Kasumi-1 (cell line): Measurements from ENCODE around the gene HDC.

Source experiments
- DNase-seq, 2 experiments: peaks; one replicate each; lab custom pipeline; 2025; lab: John Stamatoyannopoulos, UW

HDC gene

DNA sequence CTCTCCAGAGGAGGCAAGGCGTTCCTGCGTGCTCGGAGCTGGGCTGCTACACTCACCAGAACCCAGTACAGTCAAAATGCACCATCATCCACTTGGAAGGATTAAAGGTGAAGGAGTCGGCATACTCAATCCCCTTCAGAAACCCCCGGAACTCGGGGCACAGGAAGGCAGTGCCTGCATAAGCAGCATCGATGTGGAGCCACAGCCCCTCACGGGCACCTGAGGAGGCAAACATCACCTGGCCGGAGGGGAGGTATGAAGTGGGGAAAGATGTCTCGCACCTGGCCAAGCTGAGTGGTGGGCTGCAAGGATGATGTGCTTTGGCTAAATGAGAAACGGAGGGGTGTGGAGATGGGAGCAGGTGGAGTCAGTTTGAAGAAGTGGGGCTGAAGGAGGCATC lies 13.0 kb downstream of the HDC start:
- DNase-seq = no peak

- no peak for DNase-seq
These were observed 13.8 kb downstream of the HDC start for GRCh38 chr15:50251638-50252182.

DNA sequence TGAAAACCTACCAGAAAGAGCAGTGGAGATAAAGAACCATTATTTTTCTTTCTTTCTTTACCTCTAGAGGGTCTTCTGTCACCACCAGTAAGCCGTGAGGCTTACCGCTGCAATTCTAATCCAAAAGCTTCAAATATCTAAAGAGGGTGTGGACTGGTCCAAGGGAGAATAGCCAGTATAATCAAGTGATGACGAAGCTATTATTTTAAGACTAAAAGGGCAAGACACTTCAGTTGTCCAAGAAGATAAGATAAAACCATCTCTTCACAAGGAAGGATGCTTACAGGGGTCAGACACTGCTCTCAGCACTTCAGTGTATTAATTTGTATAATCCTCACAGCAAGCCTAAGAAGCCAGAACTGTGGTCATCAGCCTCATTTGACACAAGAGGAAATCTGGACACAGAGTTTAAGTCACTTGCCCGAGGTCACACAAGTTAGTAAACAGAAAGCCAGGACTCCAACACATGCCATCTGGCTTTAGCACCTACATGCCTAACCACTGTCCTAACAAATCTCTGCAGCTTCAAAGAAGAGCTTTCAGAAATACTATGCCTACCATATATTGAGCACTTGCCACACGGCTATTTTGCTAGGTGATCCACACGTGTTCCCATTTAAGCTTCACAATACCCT lies 14.6 kb downstream of the HDC start:
- no peak for DNase-seq

DNA sequence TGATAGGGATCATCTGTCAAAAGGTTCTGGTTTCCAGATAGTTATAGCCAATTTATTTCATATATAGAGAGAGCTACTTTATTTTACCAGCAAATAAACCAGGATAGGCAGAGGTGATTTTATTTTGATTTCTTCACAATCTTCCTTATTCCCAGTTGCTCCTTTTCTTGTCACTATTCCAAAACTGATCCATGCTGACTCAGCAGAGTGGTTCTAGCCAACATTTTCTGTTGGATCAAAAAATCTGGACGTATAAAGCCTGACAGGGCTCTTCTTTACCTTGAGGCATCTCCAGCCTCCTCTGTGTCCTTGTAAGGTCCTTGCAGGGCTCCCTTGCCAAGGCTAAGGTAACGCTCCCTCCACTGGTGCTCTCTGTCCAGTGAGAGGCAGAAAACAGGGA lies 15.8 kb downstream of the HDC start:
- DNase-seq = no peak

GRCh38 chr15:50248994-50249582 lies 16.4 kb downstream of the HDC start:
- no peak for DNase-seq

DNA sequence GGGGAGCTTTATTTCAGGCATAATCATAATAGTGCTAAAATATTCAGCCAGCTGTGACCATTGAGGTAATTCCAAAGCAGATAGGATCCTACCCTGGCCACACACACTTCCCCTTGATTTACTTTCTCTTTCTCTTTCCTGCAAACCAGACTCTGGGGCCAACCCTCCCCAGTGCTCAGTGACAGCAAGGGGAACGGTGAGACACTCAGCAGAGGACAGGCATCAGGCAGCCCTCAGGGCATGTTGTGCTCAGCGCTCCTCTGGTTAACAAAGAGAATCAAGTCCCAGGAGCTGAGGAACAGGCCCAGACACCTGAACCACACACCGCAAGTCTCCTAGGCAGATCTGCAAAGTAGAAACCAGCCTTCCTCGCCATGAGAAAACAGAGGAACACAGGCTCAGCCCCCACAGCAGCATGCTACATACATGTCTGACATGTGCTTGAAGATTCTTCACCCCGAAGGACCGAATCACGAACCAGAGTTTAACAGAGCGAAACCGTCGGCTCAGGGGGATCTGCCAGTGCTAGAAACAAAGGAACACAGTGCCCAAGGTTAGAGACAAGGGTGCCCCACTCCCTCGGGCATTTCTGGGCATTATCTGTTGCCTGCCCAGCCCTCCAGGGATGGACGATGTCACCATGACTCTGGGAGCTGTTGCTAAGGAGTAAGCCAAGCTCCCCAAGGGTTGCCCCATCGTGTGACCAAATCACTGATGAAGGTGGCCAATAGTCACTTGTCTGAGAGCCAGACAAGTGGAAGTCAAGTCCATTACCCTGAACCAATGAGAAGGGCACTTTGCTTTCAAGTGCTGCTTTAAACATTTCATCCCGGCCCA lies 17.5 kb downstream of the HDC start:
- peak; percentile 62 to 71 for DNase-seq

GRCh38 chr15:50246631-50247030 lies 18.9 kb downstream of the HDC start:
- DNase-seq = no peak

GRCh38 chr15:50244959-50245624 lies 20.4 kb downstream of the HDC start:
- no peak for DNase-seq

DNA sequence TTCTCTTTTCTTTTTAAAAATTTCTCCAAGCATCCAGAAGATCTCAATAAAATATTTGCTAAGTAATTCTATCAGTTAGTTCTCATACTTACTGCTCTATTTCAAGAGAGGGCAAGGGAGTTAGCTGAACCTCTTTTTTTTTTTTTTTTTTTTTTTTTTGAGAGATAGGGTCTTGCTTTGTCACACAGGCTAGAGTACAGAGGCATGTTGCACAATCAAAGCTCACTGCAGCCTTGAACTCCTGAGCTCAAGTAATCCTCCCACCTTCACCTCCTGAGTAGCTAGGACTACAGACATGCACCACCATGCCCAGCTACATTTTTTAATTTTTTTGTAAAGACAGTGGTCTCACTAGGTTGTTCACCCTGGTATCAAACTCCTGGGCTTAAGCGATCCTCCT lies 21.4 kb downstream of the HDC start:
- DNase-seq = no peak

GRCh38 chr15:50241684-50242450 lies 23.7 kb downstream of the HDC start:
- no peak for DNase-seq

DNA sequence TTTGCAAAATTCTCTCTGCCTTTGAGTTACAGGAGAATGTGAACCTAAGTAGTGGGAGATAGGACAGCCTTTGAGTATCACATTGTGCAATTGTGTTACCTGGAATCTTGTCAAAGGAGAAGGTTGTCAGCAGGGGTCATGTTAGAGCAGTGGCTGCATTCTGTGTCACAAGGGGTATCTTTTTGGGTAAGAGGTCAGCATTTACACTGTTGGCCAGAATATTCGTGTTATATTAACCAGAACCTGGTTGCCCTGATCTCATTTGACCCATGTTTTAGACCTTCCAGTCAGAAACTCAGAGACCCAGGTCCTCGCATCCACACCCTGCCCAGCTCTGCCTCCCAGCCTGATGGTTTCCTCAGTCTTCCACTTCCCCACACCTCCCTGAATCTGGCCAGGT lies 27.3 kb downstream of the HDC start:
- DNase-seq = no peak

DNA sequence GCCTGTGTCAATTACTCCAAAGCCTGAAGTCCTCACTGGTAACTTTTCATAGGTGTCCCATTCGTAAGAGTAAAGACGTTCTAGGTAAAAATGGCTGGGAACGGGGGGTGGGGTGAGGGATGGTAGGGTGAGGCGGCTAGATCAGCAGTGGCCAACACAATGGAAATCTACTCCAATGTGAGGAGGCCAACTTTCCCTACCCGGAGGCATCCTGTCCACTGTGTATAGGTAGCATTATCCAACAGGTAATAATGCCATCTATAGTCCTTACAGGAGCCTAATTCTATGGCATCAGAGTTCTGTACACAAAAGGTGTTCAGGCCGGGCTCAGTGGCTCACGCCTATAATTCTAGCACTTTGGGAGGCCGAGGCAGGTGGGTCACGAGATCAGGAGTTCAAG lies 29.1 kb downstream of the HDC start:
- no peak for DNase-seq

DNA sequence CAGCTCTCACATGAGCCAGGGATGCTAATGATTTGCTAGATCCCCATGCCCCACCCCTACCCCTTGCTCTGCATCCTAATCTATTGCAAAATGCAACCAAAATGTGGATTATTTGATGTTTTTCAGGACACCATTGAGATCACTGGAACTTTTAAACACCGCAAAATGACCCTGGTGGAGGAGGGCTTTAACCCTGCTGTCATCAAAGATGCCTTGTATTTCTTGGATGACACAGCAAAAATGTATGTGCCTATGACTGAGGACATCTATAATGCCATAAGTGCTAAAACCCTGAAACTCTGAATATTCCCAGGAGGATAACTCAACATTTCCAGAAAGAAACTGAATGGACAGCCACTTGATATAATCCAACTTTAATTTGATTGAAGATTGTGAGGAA lies 29.7 kb downstream of the HDC start:
- DNase-seq = no peak

- no peak for DNase-seq
These were observed 30.8 kb downstream of the HDC start for GRCh38 chr15:50234764-50235163.

DNA sequence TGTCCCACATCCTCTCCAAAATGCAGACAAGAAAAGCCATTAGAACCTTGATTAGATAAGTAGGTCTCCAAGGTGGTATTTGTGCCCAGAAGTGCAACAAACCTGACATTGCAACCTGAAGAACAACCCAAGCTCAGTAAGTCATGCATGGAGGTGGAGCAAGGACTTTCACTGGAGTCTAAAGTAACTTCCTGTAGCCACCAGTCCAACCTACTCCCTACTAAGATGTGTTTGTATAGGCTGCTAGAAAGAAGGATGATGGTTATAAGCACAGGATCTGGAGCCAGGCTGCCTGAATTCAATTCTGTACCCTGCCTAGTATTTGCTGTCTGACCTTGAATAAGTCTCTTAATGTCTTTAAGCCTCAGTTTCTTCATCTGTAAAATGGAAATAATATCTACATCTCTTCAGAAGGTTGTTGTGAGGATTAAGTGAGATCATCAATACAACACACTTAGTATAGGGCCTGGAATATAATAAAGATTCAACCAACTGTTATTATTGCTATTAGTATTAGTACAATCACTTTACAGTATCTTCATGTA lies 32.3 kb downstream of the HDC start:
- no peak for DNase-seq

- DNase-seq = no peak
These were observed 32.7 kb downstream of the HDC start for GRCh38 chr15:50232791-50233190.

- no peak for DNase-seq
These were observed 33.8 kb downstream of the HDC start for GRCh38 chr15:50231761-50232160.

DNA sequence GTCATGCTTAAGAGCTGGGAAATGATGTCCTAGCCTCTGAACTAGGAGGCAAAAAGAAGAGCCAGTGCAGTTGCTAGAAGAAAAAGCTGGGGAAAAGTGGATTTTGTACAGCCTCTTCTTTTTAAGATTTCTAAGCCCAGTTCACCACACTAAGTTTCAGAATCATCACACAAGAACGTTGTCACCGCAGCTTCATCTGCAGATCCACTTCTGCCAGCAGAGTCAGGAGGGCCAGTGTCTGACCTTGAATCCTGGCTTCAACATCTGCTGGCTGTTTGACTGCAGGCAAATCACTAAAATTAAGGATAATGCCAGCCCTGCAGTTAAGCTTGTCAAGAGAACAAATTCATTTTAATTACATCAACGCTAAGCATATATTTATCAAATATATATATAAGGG lies 36.2 kb downstream of the HDC start:
- no peak for DNase-seq

DNA sequence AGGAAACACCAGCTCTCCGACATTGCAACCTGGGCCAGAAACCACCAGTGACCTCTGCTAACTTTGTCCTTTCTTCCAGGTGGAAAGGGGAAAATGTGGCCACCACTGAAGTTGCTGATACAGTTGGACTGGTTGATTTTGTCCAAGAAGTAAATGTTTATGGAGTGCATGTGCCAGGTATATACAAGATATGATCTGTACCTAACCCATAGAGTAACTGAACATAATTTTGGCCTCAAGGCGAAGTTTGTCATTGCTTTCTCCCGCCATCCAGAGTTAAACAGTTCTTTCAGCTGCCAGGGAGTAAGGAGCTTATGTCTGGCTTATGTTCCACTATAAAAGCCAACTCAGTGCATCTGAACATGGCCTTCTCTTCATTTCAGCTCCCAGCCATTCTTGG lies 36.7 kb downstream of the HDC start:
- no peak for DNase-seq

- no peak for DNase-seq
These were observed 38.5 kb downstream of the HDC start for GRCh38 chr15:50227076-50227475.

GRCh38 chr15:50225938-50226337 lies 39.6 kb downstream of the HDC start:
- no peak for DNase-seq
